A549 (cell line): ENCODE measurements around the gene CDC42EP4. TPM values are rescaled to one million over a fixed set of nuclear protein-coding genes. Genes with fewer than 3 reads are reported as not detected.

ENCODE experiments used
- ATAC-seq, 2 experiments: fragments of 200-7000 bp in 1 of 2; fragments of >200 bp in 1 of 2; cut with Nextera tagmentation in 1 of 2; cut with Tn5 transposase in 1 of 2; 3 replicates each; pipeline versions ENCODE4 v1.8.0 to v1.9.1; 2018 to 2020; ENCODE audit warnings: mild to moderate bottlenecking in 1 of 2, moderate library complexity in 1 of 2
- CTCF ChIA-PET: fragments of 300-600 bp; sonication (Branson Sonifier 250); formaldehyde crosslinking; extraction: SDS; loops from one replicate; lab custom pipeline; 2021; ENCODE audit warnings: antibody characterized with exemption, inconsistent platforms; lab: Yijun Ruan, JAX
- POLR2A ChIA-PET: fragments of 350-600 bp; formaldehyde crosslinking; extraction: SDS; loops from one replicate; lab custom pipeline; 2021; ENCODE audit warnings: antibody characterized with exemption, inconsistent platforms; lab: Yijun Ruan, JAX
- DNase-seq, 2 experiments: peaks; one replicate each; pipeline versions ENCODE4 v3.0.0 to v3.0.0-alpha.2; 2011 to 2016; ENCODE audit warnings: low read depth in 1 of 2, low spot score in 1 of 2
- FAIRE-seq: peaks from 2 replicates; lab custom pipeline; 2011; peaks lifted over from hg19 to GRCh38; lab: Jason Lieb, UNC
- H3K27ac ChIP-seq, 2 experiments: fragments of >200 bp; sonication (Bioruptor Twin); formaldehyde crosslinking; 3 replicates each; pipeline ENCODE4 v1.5.1; 2016 to 2017
- H3K4me1 ChIP-seq: fragments of >200 bp; sonication (Bioruptor Twin); formaldehyde crosslinking; 3 replicates; pipeline ENCODE4 v1.6.1; 2016
- H3K4me2 ChIP-seq: fragments of >200 bp; sonication (Bioruptor Twin); formaldehyde crosslinking; 3 replicates; pipeline ENCODE4 v1.6.1; 2016
- H3K4me3 ChIP-seq: fragments of >200 bp; sonication (Bioruptor Twin); formaldehyde crosslinking; 3 replicates; pipeline ENCODE4 v1.5.1; 2016
- H3K9me3 ChIP-seq: fragments of >200 bp; sonication (Bioruptor Twin); formaldehyde crosslinking; 3 replicates; pipeline ENCODE4 v1.6.1; 2016
- BHLHE40 ChIP-seq: IDR thresholded peaks from 2 replicates; pipeline ENCODE4 v1.6.1; 2012; ENCODE audit warnings: low read depth, low read length, inconsistent platforms
- CBX2 ChIP-seq: fragments of 200-600 bp; sonication (generic); IDR thresholded peaks from 2 replicates; pipeline ENCODE4 v1.6.1; 2016; ENCODE audit warnings: low read depth, mild to moderate bottlenecking, borderline replicate concordance
- ESRRA ChIP-seq: fragments of 150-350 bp; IDR thresholded peaks from 2 replicates; pipeline ENCODE4 v1.6.1; 2014; ENCODE audit warnings: mild to moderate bottlenecking, low read length, borderline replicate concordance
- FOXS1 ChIP-seq: fragments of 250-450 bp; sonication (Bioruptor Pico); IDR thresholded peaks from 2 replicates; pipeline ENCODE4 v1.5.0; 2020; ENCODE audit warnings: mild to moderate bottlenecking, moderate library complexity
- GATA3 ChIP-seq: IDR thresholded peaks from 2 replicates; pipeline ENCODE4 v1.6.1; 2012; ENCODE audit warnings: borderline replicate concordance
- HOXA7 ChIP-seq: fragments of 250-450 bp; sonication (Bioruptor Pico); IDR thresholded peaks from 2 replicates; pipeline ENCODE4 v1.5.0; 2020; ENCODE audit warnings: mild to moderate bottlenecking, moderate library complexity
- HOXB5 ChIP-seq: fragments of 250-450 bp; sonication (Bioruptor Pico); IDR thresholded peaks from 2 replicates; pipeline ENCODE4 v1.5.0; 2020; ENCODE audit warnings: mild to moderate bottlenecking, moderate library complexity
- JUNB ChIP-seq: fragments of >200 bp; sonication (Bioruptor Twin); formaldehyde crosslinking; IDR thresholded peaks from 2 replicates; pipeline ENCODE4 v1.6.1; 2016
- KDM1A ChIP-seq: fragments of 200-600 bp; sonication (generic); IDR thresholded peaks from 2 replicates; pipeline ENCODE4 v1.6.1; 2016; ENCODE audit warnings: low read depth, mild to moderate bottlenecking
- POLR2AphosphoS2 ChIP-seq: conservative IDR thresholded peaks from 2 replicates; pipeline ENCODE4 v1.6.1; 2012; ENCODE audit warnings: low read length, improper control_type of control experiment, inconsistent platforms
- RAD21 ChIP-seq, 2 experiments: fragments of >200 bp in 1 of 2; sonication (Bioruptor Twin) in 1 of 2; formaldehyde crosslinking in 1 of 2; IDR thresholded peaks in 1 of 2; conservative IDR thresholded peaks in 1 of 2; 2 replicates in 1 of 2; 3 replicates in 1 of 2; pipeline ENCODE4 v1.6.1; 2012 to 2018; ENCODE audit warnings: inconsistent platforms in 1 of 2
- SREBF2 ChIP-seq: fragments of 450-650 bp; IDR thresholded peaks from 2 replicates; pipeline ENCODE4 v1.6.1; 2014; ENCODE audit warnings: mild to moderate bottlenecking, moderate library complexity
- TFCP2L1 ChIP-seq: fragments of 250-450 bp; sonication (Bioruptor Pico); IDR thresholded peaks from 2 replicates; pipeline ENCODE4 v1.5.0; 2021; ENCODE audit warnings: mild to moderate bottlenecking
- ZC3H11A ChIP-seq: fragments of 450-650 bp; IDR thresholded peaks from 2 replicates; pipeline ENCODE4 v1.6.1; 2014; ENCODE audit warnings: antibody characterized with exemption, mild to moderate bottlenecking
- ZNF302 ChIP-seq: fragments of 250-450 bp; sonication (Bioruptor Pico); IDR thresholded peaks from 2 replicates; pipeline ENCODE4 v1.9.0; 2021; ENCODE audit warnings: inconsistent platforms, mild to moderate bottlenecking, moderate library complexity
- WGBS: methylation state at CpG from one replicate; pipeline ENCODE4 v1.1.6; 2017; ENCODE audit errors: missing lambda C conversion rate; 5-methylcytosine and 5-hydroxymethylcytosine counted together
- polyA plus RNA-seq, 4 experiments: library from polyadenylated mRNA; depleted of rRNA in 3 of 4; stranded (reverse); fragments of >200 nt; fragmentation: RNase III in 1 of 4; extraction: RNeasy Plus Mini Kit Qiagen cat#74134 plus additional on column Dnase treatment in 1 of 4; gene quantifications; 2 replicates in 3 of 4; 3 replicates in 1 of 4; pipeline ENCODE4 v1.2.3, GENCODE V29; 2011 to 2017
- TF ChIP-seq, protein P1 (sequence below): fragments of >200 bp; sonication (Bioruptor Twin); formaldehyde crosslinking; IDR thresholded peaks from 2 replicates; pipeline ENCODE4 v1.6.1; 2016
- TF ChIP-seq, protein P2 (sequence below): fragments of 250-450 bp; sonication (Bioruptor Pico); IDR thresholded peaks from 2 replicates; pipeline ENCODE4 v1.5.0; 2021; ENCODE audit warnings: mild to moderate bottlenecking, moderate library complexity, borderline replicate concordance
- TF ChIP-seq, protein P3 (sequence below): IDR thresholded peaks from 2 replicates; pipeline ENCODE4 v1.6.1; 2012
- TF ChIP-seq, protein P4 (sequence below): fragments of >200 bp; sonication (Bioruptor Twin); formaldehyde crosslinking; IDR thresholded peaks from 3 replicates; pipeline ENCODE4 v1.6.1; 2016
- TF ChIP-seq, protein P5 (sequence below): fragments of 450-650 bp; IDR thresholded peaks from 2 replicates; pipeline ENCODE4 v1.6.1; 2014; ENCODE audit warnings: antibody characterized with exemption
- TF ChIP-seq, protein P6 (sequence below): fragments of 150-350 bp; IDR thresholded peaks from 2 replicates; pipeline ENCODE4 v1.6.1; 2014; ENCODE audit warnings: low read depth, mild to moderate bottlenecking, low read length

The CDC42EP4 gene
- polyA plus RNA-seq, 2 of the 4 experiments (the other 2 are of a cell fraction) = 33.8 to 65.7 TPM

DNA sequence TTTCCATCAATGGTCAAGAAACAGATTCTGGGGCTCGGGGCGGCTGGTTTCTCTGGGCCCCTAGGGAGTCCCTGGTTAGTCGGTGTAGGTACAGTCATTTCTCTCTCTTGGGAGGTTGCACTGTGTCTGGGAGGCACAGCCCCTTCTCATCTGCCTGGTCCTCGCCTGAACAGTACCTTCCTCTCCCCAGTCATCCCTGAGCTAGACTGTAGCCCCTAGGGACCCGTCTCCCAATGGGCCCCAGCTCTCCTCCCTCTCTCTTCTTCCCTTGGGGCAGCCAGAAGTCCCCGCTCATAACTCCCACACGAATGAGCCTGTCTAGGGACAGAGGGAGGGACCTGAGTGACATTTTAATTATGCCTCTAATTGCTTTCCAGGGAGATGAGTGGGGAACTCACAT is 29.9 kb downstream of the CDC42EP4 start:
- FAIRE-seq (no peak), DNase-seq (no peak), ATAC-seq (no peak)
- ChIA-PET CTCF (interaction anchor here (0.9 to 9.1 kb wide), 6 partner anchors 9 to 90 kb away, joined by 3 to 72 read pairs (median 7); partner anchors contain the start of genes CDC42EP4 and CPSF4L), POLR2A (no interaction called here)
- TF ChIP-seq, protein P1, sequence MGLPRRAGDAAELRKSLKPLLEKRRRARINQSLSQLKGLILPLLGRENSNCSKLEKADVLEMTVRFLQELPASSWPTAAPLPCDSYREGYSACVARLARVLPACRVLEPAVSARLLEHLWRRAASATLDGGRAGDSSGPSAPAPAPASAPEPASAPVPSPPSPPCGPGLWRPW = no peak
- TF ChIP-seq HOXA7 (CRISPR knock-in tag) (no peak), JUNB (no peak)
- TF ChIP-seq, protein P2, sequence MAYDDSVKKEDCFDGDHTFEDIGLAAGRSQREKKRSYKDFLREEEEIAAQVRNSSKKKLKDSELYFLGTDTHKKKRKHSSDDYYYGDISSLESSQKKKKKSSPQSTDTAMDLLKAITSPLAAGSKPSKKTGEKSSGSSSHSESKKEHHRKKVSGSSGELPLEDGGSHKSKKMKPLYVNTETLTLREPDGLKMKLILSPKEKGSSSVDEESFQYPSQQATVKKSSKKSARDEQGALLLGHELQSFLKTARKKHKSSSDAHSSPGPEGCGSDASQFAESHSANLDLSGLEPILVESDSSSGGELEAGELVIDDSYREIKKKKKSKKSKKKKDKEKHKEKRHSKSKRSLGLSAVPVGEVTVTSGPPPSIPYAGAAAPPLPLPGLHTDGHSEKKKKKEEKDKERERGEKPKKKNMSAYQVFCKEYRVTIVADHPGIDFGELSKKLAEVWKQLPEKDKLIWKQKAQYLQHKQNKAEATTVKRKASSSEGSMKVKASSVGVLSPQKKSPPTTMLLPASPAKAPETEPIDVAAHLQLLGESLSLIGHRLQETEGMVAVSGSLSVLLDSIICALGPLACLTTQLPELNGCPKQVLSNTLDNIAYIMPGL (CRISPR knock-in tag) = no peak
- TF ChIP-seq, protein P3, sequence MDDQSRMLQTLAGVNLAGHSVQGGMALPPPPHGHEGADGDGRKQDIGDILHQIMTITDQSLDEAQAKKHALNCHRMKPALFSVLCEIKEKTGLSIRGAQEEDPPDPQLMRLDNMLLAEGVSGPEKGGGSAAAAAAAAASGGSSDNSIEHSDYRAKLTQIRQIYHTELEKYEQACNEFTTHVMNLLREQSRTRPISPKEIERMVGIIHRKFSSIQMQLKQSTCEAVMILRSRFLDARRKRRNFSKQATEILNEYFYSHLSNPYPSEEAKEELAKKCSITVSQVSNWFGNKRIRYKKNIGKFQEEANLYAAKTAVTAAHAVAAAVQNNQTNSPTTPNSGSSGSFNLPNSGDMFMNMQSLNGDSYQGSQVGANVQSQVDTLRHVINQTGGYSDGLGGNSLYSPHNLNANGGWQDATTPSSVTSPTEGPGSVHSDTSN = no peak
- WGBS = 98% methylated on average over 7 of the region's 7 CpGs
- Histone ChIP-seq H3K4me2 (no peak overlapping the region), H3K27ac (no peak overlapping the region), H3K9me3 (no peaks in the 10 kb centered on the region), H3K4me1 (peaks cover 18% of the 10 kb centered on the region), H3K4me3 (no peak overlapping the region)

DNA sequence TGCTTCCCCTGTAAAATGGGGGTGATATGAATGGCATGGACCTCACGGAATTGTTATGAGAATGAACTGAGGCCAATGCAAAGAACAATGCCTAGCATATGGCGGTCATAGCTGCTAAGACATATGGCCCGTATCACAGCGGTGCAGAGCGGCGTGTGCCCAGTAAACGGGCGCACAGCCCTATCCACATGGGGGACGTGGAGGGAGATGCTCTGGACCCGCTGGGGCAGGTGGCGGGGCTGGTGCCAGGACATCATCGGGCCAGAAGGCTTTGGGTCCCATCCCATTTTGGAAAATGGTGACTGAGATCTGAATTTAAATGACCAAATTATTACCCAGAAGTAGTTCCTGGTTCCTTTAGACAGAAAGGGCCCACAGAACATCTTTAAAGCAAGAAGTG is 31.6 kb downstream of the CDC42EP4 start:
- POLR2A ChIA-PET = no interaction called here
- CTCF ChIA-PET = interaction anchor here (1.6 to 9.1 kb wide), 3 partner anchors 26 to 90 kb away, joined by 3 to 72 read pairs (median 9); no protein-coding TSS in a partner anchor
- H3K4me1 ChIP-seq = peaks cover 7% of the 10 kb centered on the region; the same call in 2 of the 3 replicates

DNA sequence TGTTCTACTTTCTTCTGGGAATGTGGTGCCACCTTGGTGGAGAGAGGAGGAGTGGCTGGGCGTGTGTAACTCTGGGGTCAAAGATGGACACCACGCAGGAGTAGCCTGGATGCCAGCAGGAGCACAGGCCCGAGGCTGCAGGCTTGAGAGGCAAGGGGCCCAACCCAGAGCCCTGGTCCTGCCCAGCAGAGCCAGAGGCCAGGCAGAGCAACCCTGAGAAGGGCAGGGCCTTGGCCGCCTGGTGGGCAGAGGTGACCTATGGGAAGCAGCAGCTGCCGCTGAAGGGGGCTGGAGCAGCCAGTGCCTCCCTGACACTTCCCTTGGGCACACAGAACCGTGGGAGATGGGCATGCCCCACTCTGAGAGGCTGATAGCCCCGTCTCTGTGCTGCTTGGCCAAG is 32.1 kb downstream of the CDC42EP4 start:
- WGBS = 84% methylated on average over 7 of the region's 7 CpGs
- FAIRE-seq (no peak), DNase-seq (no peak), ATAC-seq (peak in 1 of 2 experiments; percentile 20; a peak in 3 of 6 replicates)
- Histone ChIP-seq H3K4me2 (no peak overlapping the region), H3K27ac (no peak overlapping the region), H3K9me3 (no peaks in the 10 kb centered on the region), H3K4me1 (peaks cover 7% of the 10 kb centered on the region; the same call in 2 of the 3 replicates), H3K4me3 (no peak overlapping the region)
- POLR2A ChIA-PET = no interaction called here
- CTCF ChIA-PET = interaction anchor here (0.8 to 9.1 kb wide), 4 partner anchors 25 to 90 kb away, joined by 3 to 72 read pairs (median 6); no protein-coding TSS in a partner anchor
- TF ChIP-seq SREBF2 = no peak
- TF ChIP-seq, protein P4, sequence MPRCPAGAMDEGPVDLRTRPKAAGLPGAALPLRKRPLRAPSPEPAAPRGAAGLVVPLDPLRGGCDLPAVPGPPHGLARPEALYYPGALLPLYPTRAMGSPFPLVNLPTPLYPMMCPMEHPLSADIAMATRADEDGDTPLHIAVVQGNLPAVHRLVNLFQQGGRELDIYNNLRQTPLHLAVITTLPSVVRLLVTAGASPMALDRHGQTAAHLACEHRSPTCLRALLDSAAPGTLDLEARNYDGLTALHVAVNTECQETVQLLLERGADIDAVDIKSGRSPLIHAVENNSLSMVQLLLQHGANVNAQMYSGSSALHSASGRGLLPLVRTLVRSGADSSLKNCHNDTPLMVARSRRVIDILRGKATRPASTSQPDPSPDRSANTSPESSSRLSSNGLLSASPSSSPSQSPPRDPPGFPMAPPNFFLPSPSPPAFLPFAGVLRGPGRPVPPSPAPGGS = no peak
- TF ChIP-seq ZC3H11A = no peak
- no peak for TF ChIP-seq BHLHE40
- no peak for TF ChIP-seq ZNF302 (CRISPR knock-in tag)
- TF ChIP-seq CBX2 = no peak
- TF ChIP-seq RAD21 (conservative IDR thresholded peaks at IDR 0.05 in 1 of 2, IDR thresholded peaks at IDR 0.05 in 1 of 2) = no peak
- no peak for TF ChIP-seq ESRRA
- TF ChIP-seq, protein P2 (CRISPR knock-in tag) = no peak

More for the DNA sequence above, 31.6 kb downstream of the CDC42EP4 start:
- ATAC-seq (no peak), FAIRE-seq (no peak), DNase-seq (no peak)
- H3K4me3 ChIP-seq = no peak overlapping the region
- WGBS = 97% methylated on average over 12 of the region's 12 CpGs
- no peak overlapping the region for H3K4me2 ChIP-seq
- no peak overlapping the region for H3K27ac ChIP-seq
- no peak for TF ChIP-seq FOXS1 (CRISPR knock-in tag)
- TF ChIP-seq, protein P5, sequence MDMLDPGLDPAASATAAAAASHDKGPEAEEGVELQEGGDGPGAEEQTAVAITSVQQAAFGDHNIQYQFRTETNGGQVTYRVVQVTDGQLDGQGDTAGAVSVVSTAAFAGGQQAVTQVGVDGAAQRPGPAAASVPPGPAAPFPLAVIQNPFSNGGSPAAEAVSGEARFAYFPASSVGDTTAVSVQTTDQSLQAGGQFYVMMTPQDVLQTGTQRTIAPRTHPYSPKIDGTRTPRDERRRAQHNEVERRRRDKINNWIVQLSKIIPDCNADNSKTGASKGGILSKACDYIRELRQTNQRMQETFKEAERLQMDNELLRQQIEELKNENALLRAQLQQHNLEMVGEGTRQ = no peak
- TF ChIP-seq GATA3 = no peak
- TF ChIP-seq KDM1A = no peak
- TF ChIP-seq, protein P6, sequence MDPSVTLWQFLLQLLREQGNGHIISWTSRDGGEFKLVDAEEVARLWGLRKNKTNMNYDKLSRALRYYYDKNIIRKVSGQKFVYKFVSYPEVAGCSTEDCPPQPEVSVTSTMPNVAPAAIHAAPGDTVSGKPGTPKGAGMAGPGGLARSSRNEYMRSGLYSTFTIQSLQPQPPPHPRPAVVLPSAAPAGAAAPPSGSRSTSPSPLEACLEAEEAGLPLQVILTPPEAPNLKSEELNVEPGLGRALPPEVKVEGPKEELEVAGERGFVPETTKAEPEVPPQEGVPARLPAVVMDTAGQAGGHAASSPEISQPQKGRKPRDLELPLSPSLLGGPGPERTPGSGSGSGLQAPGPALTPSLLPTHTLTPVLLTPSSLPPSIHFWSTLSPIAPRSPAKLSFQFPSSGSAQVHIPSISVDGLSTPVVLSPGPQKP = no peak
- TF ChIP-seq HOXB5 (CRISPR knock-in tag) = no peak
- TF ChIP-seq, protein P2 (CRISPR knock-in tag) = no peak
- TF ChIP-seq RAD21 (conservative IDR thresholded peaks at IDR 0.05 in 1 of 2, IDR thresholded peaks at IDR 0.05 in 1 of 2) = no peak
- no peak for TF ChIP-seq TFCP2L1 (CRISPR knock-in tag)
- TF ChIP-seq CBX2 = no peak
- TF ChIP-seq BHLHE40 = no peak
- TF ChIP-seq POLR2AphosphoS2 = no peak
- H3K9me3 ChIP-seq = no peaks in the 10 kb centered on the region
